Mucosa of descending colon (tissue), 3 donors: ENCODE results near the gene DDR2. TPM values are rescaled to one million over a fixed set of nuclear protein-coding genes. Genes with fewer than 3 reads are reported as not detected.

Source experiments
- ATAC-seq: fragments of 200-7000 bp; cut with Tn5 transposase; one replicate; pipeline ENCODE4 v1.9.1; 2020; ENCODE audit warnings: mild to moderate bottlenecking, moderate library complexity
- DNase-seq, 3 donors: peaks; one replicate each; pipeline ENCODE4 v3.0.0-alpha.2; 2020
- H3K36me3 ChIP-seq: fragments of 200-600 bp; one replicate; pipeline ENCODE4 v1.8.0; 2021; ENCODE audit warnings: low read depth, mild to moderate bottlenecking
- H3K4me1 ChIP-seq: fragments of 200-600 bp; one replicate; pipeline ENCODE4 v1.8.0; 2021; ENCODE audit warnings: low read depth, mild to moderate bottlenecking
- H3K4me3 ChIP-seq: fragments of 200-600 bp; one replicate; pipeline ENCODE4 v1.8.0; 2021; ENCODE audit warnings: mild to moderate bottlenecking
- H3K9me3 ChIP-seq: fragments of 200-600 bp; one replicate; pipeline ENCODE4 v1.8.0; 2021; ENCODE audit warnings: mild to moderate bottlenecking
- CTCF ChIP-seq: fragments of 200-600 bp; IDR thresholded peaks from one replicate; pipeline ENCODE4 v1.8.0; 2022; ENCODE audit warnings: antibody characterized with exemption, mild to moderate bottlenecking
- intact Hi-C, 2 donors: fragments of 100-400 bp; cut with DNase I in 1 of 2; cut with micrococcal nuclease in 1 of 2; formaldehyde crosslinking; loops; one replicate each; pipeline versions ENCODE4 v1.11.0 to v1.11.1; 2022; cut with DNase I, micrococcal nuclease
- total RNA-seq, 3 donors: library from RNA; stranded (reverse); fragmentation: NEBNext Ultra II Directional in 2 of 3; extraction: Animal tissue kit (Norgen Biotek cat#: 25700) in 2 of 3; gene quantifications; one replicate each; pipeline versions ENCODE4 v1.2.1 to v1.2.4, GENCODE V29; 2021 to 2023
- donor health status: DM: no; HTN: no; CAD: no; lungs with moderate emphysema.
- donor health status: DM: no; HTN: no; CAD: no.
- donor health status: DM: no; HTN: yes; CAD: no.

The DDR2 gene
- total RNA-seq, 3 donors from 2014 or later, result 13.3 to 203 (median 28.0) TPM

GRCh38 chr1:162639718-162640117 is 7.5 kb downstream of the DDR2 start:
- no peak for TF ChIP-seq CTCF
- H3K36me3 ChIP-seq, result no peaks in the 10 kb centered on the region
- DNase-seq (no peak), ATAC-seq (no peak)
- H3K4me3 ChIP-seq, result no peak overlapping the region
- intact Hi-C loops, result no loop called here
- no peaks in the 10 kb centered on the region for H3K4me1 ChIP-seq
- H3K9me3 ChIP-seq, result no peaks in the 10 kb centered on the region

GRCh38 chr1:162641114-162641513 is 8.8 kb downstream of the DDR2 start:
- no peaks in the 10 kb centered on the region for H3K9me3 ChIP-seq
- no peaks in the 10 kb centered on the region for H3K36me3 ChIP-seq
- no peak for DNase-seq
- no peak overlapping the region for H3K4me3 ChIP-seq
- TF ChIP-seq CTCF, result no peak
- intact Hi-C loops, result no loop called here
- no peak for ATAC-seq
- H3K4me1 ChIP-seq, result no peaks in the 10 kb centered on the region

- DNase-seq (no peak), ATAC-seq (no peak)
- no peak overlapping the region for H3K4me3 ChIP-seq
- intact Hi-C loops, result no loop called here
- no peak for TF ChIP-seq CTCF
- H3K4me1 ChIP-seq, result no peaks in the 10 kb centered on the region
- no peaks in the 10 kb centered on the region for H3K36me3 ChIP-seq
- no peaks in the 10 kb centered on the region for H3K9me3 ChIP-seq
Measured at GRCh38 chr1:162644986-162645314, 12.7 kb downstream of the DDR2 start.

GRCh38 chr1:162645666-162646065 is 13.4 kb downstream of the DDR2 start:
- H3K36me3 ChIP-seq, result no peaks in the 10 kb centered on the region
- no peak for DNase-seq
- no peaks in the 10 kb centered on the region for H3K9me3 ChIP-seq
- H3K4me3 ChIP-seq, result peak overlapping the region; percentile 4
- H3K4me1 ChIP-seq, result no peaks in the 10 kb centered on the region
- no peak for TF ChIP-seq CTCF
- intact Hi-C loops, result no loop called here
- ATAC-seq, result no peak

- no peak overlapping the region for H3K4me3 ChIP-seq
- no peak for DNase-seq
- no peaks in the 10 kb centered on the region for H3K4me1 ChIP-seq
- H3K9me3 ChIP-seq, result no peaks in the 10 kb centered on the region
- no peak for TF ChIP-seq CTCF
- no peak for ATAC-seq
- no peaks in the 10 kb centered on the region for H3K36me3 ChIP-seq
- intact Hi-C loops, result no loop called here
Measured at GRCh38 chr1:162649583-162649982, 17.3 kb downstream of the DDR2 start.

- ATAC-seq, result no peak
- intact Hi-C loops, result no loop called here
Measured at GRCh38 chr1:162654915-162655620, 22.8 kb downstream of the DDR2 start.

More at GRCh38 chr1:162654915-162655620, 22.8 kb downstream of the DDR2 start:
- DNase-seq, result no peak
- Histone ChIP-seq H3K4me1 (no peaks in the 10 kb centered on the region), H3K4me3 (no peak overlapping the region), H3K9me3 (no peaks in the 10 kb centered on the region), H3K36me3 (no peaks in the 10 kb centered on the region)
- no peak for TF ChIP-seq CTCF
